GM21576 (cell line): ENCODE data around the gene MIDN.

Experiments
- ATAC-seq: cut with Tn5 transposase; IDR thresholded peaks from one replicate; pipeline ENCODE4 v1.9.1; 2021; ENCODE audit warnings: mild to moderate bottlenecking, moderate library complexity; ENCODE audit not compliant: unreplicated experiment

Gene MIDN

DNA sequence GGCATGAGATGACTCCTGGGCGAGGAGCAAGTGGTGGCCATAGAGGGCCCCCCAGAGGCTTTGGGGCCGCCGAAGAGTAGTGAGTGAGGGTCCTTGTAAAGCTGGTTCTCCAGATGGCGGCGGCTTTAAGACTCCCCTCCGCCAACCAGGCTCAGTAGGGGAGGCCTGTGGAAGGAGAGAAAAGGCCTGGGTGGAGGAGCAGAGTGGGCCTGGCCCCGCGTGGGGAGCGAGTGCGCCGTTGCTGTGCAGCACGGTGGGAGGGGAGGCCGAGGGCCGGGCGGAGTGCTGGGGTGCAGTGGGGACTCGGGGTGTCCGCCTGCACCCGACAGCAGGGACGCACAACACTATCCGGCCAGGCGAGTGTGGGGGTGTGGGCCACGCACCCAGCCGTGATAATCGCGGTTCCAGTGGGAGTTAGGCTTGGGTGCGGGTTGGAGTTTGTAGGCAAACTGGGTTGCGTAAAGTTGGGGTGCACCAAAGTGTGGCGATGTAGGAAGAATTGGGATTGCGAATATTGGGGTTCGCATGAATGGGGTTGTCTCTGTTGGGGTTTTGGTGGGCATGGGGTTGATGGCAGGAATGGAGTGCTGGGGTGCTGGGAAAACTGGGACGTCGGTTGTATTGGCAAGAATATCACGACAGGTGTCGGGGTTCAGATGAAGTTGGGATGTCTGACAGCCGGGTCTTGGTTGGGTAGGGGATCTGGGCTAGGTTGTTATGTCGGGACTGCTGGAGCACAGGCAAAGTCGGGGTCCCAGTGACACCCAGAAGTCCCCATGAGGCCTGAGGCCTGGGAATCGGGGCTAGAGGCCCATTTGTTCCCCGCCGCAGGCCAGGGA lies 20.1 kb downstream of the MIDN start:
- no peak for ATAC-seq

DNA sequence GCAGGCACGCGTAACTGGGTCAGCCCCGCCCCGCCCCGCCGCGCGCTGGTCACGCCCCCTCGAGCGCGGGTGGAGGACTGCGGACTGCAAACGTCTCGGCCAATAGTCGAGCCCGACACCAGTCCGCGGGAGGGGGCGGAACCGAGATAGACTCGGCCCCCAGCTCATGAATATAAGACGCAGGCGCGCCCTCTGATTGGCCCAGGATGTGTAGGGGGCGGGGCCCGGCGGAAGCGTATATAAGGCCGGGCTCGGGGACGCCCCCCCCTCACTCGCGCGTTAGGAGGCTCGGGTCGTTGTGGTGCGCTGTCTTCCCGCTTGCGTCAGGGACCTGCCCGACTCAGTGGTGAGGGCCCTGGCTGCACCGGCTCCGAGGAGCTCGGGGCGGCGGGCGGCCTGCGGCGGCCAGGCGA lies 20.7 kb downstream of the MIDN start, which contains the start of gene CIRBP:
Gene CIRBP, plus strand, starts transcription at position 268 of the 413 bp plus-strand sequence. CDS start 1,602 bp downstream, outside the sequence.
- peak; percentile 56 for ATAC-seq

DNA sequence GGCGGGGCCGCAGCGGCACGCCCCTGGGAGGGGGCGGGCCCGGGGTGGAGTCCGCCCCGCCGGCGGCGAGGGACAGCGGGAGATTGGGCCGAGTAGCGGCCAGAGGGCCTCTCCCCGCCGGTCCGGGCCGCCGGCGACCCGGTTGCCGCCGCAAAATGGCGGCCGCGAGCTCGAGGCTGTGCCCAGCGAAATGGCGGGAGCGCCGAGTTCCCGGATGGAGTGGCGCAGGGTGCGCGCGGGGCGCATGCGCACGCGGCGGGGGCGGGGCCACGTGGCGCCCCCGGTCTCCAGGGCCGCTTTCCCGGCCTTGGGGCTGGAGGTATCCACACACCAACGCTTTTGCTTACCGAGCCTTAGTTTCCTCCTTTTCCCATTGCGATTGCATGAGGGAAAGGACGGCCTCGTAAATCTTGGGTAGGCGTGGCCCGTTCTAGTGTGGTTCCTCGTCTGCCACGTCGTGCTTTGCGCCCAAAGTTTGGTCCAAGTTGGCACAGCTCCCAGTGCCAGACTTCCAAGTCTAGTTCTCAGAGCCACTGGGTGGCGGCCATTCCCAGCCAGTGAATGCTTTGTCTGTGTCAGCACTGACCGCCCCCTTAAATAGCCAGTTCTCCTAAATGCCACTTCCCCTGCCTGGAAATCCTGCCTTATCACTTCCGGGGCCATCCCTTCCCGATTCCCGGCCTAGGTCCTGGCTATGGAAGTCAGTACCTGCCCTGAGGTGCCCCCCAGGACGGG lies 21.3 kb downstream of the MIDN start:
- peak; percentile 19 for ATAC-seq

DNA sequence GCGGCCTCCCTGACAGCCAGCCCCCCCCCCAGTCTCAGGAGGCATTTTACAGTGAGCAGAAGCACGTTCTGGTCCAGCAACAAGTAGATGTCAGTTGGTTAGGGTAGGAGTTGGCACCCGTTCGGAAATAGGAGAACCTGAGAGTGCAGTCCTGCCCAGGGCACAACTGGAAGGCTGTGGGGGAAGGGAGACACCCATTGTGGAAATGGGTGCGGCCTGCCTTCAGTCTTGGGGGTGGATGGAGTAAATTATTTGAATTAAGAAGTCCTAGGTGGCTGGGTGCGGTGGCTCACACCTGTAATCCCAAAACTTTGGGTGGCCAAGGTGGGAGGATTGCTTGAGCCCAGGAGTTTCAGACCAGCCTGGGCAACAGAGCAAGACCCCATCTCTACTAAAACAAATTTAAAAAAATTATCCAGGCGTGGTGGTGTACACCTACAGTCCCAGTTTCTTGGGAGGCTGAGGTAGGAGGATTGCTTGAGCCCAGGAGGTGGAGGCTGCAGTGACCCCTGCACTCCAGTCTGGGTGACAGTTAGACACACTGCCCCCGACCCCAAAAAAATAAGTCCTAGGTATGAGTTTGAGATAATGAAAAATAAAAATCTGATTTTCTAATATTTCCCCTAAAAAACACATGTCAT lies 21.9 kb downstream of the MIDN start:
- no peak for ATAC-seq

DNA sequence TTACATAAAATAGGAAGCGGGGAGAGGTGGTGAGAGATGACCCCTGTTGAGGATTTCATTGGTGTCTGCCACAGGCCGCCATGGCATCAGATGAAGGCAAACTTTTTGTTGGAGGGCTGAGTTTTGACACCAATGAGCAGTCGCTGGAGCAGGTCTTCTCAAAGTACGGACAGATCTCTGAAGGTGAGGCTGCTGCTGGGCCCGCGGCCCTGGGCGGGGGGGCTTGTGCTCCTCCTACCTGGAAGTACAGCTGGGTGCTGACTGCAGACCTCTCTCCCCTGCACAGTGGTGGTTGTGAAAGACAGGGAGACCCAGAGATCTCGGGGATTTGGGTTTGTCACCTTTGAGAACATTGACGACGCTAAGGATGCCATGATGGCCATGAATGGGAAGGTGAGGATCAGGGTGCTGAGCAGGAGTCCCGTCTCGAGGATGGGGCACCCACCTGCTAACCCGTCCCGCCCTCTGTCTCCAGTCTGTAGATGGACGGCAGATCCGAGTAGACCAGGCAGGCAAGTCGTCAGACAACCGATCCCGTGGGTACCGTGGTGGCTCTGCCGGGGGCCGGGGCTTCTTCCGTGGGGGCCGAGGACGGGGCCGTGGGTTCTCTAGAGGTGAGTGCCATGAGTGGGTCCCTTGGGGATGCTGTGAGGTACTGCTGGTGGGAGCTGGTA lies 22.6 kb downstream of the MIDN start:
- ATAC-seq, result no peak

DNA sequence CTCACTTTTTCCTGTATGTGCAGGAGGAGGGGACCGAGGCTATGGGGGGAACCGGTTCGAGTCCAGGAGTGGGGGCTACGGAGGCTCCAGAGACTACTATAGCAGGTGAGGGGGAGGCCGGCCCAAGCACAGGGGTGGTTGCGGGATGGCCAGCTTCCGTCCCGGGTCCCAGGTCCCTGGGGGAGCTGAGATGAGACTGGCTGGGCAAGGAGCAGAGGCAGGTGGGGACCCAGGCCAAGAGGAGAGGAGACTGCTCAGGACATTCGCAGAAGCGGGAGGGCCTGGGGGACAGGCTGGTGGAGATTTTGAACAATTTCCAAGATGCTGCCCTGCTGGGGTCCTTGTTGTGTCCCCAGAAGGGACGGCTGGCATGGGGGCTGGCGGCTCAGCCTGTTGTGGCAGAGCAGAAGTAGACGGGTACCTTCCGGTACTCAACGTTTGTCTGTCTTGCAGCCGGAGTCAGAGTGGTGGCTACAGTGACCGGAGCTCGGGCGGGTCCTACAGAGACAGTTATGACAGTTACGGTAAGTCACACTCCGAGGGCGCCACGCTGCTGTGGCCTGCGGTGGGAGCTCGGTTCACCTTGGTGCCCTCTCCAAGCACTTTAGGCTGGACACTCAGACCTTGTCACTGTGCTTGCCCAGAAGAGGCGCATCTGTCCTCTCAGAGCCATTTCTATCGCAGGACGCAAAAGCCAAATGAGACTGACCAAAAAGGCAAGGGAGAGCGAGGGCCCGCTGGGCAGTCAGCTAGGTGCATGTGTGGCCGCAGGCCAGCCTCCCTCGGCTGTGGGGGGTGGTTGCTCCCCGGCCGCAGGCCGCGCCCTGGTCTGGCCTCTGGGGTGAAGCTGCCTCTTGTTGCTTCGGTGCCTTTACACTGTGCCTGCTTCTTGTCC lies 23.4 kb downstream of the MIDN start:
- ATAC-seq, result no peak

DNA sequence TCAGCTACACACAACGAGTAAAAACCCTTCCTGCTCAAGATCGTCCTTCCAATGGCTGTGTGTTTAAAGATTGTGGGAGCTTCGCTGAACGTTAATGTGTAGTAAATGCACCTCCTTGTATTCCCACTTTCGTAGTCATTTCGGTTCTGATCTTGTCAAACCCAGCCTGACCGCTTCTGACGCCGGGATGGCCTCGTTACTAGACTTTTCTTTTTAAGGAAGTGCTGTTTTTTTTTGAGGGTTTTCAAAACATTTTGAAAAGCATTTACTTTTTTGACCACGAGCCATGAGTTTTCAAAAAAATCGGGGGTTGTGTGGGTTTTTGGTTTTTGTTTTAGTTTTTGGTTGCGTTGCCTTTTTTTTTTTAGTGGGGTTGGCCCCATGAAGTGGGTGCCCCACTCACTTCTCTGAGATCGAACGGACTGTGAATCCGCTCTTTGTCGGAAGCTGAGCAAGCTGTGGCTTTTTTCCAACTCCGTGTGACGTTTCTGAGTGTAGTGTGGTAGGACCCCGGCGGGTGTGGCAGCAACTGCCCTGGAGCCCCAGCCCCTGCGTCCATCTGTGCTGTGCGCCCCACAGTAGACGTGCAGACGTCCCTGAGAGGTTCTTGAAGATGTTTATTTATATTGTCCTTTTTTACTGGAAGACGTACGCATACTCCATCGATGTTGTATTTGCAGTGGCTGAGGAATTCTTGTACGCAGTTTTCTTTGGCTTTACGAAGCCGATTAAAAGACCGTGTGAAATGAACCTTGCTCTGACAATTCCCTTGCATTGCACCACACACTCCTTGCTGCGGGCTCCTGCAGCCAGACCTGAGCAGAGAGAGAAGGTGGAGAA lies 24.3 kb downstream of the MIDN start:
- ATAC-seq, result no peak

DNA sequence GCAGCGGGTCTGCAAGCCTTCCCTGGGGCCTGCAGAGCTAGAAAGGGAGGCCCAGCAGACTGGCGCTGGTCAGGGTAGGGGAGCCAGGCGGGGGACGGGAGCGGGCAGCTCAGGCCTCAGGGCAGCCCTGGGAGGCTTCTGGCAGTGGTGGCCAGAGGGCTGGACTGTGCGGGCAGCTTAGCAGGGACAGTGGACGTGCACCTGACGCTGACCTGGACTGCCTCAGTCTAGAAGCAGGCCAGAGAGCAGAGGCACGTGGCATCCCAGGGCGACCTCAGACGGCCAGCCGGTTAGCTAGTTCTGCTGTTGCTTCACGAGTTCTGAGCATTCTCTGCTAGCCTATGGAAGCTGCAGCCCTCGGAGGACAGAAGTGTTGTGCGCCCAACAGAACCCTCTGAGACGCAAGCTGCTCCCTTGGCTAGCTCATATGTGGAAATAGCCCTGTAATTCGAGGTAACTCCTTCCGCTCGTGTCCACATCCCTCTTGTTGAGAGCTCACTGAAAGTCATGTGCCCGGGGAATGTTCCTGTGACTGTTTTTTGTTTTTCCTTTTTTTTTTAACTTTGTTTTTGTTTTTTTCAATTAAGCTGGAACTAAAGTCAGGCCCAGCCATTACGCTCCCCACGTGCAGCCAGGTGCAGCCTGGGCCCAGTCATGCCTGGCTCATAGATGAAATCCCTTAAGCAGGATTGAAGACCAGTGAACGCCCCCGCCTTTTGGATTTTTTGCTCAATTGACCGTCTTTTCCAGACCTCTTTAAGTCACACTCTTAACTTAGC lies 25.1 kb downstream of the MIDN start:
- no peak for ATAC-seq

DNA sequence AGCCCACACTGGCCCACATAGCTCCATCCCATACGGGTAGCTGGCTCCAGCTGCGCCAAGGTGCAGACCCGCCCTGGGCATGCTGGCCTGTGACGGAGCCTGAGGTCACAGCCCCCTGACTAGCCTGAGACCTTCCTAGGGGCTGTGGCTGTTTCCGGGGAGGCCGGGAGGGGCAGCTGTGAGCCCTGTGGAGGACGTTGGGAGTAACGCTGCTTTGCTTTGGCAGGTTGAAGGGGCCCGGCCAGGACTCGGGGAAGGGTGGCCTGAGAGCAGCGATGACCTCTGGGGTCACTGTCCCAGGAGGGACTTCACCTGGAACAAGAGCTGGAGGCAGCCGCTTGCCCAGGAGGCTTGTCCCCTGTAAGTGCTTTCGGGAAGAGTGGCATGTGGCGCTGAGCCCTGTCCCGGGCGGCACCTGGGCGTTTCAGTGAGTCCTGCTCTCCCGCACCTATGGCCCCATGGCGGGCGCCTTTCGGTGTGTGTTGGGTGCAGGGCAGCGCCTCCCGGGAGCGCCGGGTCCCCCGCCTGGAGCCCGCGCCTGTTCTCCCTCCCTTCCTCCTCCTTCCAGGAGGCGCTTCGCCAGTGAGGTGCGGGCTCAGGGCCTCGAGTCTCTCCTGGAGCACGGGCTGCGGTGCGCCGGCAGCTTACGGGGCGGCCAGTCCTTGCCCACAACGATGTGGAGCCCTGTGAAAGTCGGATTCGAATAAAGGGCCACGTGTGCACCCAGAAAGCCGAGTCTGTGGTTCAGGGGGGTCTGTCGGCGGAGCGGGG lies 25.9 kb downstream of the MIDN start:
- no peak for ATAC-seq

DNA sequence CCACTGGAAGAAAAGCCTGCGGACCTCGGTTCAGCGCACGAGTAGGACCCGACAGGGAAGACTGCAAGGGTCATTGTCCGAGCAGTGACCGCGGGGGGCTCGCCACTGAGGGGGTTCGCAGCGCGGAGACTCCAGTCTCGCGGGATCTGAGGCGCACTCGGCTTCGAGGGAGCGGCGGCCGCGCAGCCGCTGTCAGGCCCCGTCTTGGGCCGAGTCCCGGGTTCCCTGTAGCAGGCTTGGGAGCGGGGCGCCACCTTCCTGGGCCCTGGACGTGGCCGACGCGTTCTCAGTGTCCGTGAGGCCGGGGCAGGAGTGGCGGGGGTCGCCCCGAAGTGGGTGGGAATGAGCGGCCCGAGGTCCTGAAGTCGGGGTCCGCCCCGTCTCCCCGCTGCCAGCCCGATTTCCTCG lies 26.5 kb downstream of the MIDN start:
- ATAC-seq, result no peak

DNA sequence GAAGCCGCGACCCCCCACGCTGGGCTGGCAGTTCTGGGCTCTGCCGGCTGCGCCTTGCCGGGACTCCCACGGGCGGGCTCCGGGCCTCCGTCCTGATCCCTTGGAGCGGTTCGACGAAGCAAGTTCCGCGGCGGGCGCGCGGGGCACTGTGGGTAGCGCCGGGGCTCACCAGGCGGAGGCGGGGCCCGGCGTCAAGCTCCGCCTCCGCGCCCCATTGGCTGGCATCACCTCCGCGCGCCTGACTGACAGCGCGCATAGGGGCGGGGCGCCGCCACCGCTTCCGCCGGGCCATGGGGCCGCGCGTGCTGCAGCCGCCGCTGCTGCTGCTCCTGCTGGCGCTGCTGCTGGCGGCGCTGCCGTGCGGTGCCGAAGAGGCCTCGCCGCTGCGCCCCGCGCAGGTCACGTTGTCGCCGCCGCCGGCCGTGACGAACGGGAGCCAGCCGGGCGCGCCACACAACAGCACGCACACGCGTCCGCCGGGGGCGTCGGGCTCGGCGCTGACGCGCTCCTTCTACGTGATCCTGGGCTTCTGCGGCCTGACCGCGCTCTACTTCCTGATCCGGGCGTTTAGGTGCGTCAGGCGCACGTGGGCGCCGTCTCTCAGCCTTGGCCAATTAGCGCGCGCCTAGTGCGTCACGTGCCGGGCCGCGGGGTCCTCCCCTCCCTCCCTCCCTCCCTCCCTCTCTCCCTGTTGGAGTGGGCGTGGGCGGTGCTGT lies 27.0 kb downstream of the MIDN start, which contains the start of gene FAM174C:
Gene FAM174C, plus strand, starts transcription at position 271 of the 716 bp plus-strand sequence. Its CDS starts 20 bp downstream, at position 291.
- ATAC-seq, result peak; percentile 62

DNA sequence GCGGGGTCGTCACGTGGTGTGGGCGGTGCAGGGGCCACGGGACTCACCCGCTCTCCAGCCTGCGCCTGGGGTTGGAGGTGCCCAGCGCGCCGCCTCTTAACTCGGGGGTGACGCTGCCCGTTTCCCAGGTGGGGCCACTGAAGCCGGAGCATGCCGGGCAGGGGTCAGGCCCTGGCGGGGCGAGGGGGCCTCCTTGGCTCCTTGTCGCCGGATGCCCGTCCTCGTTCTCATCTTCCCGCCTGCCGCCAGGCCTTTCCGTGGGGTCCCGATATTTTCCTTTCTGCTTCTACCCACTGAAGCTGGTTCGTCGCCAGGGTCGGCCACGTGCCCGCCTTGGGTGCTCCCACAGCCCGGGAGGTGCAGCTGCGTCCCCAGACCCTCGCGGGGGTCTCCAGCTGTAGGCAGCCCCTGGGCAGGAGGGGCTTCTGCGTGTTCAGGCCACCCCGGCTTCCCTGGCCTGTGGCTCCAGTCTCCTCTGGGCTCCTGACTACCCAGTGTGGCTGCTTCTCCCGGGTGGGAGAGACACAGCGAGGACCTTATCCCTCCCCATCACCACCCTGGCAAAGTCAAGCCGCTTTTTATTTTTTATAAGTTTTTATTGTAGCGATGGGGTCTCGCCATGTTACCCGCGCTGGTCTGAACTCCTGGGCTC lies 27.7 kb downstream of the MIDN start:
- no peak for ATAC-seq

DNA sequence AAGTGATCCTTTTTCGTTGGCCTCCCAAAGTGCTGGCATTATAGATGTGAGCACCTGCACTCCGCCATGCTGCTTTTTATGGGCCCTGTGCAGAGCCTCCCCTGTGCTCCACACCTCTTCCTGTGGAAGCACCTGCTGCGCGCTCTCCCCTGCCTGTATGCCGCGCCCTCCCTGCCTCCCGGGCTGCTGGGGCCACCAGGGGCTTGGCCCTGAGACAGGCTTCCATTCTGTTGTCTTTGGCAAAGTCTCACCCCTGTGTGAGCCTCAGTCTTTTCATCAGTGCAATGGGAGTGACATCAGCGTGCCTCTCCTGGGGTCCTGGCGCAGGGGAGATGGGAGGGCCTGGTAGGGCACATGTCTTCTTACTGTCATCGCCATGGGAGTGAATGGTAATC lies 28.2 kb downstream of the MIDN start:
- no peak for ATAC-seq

DNA sequence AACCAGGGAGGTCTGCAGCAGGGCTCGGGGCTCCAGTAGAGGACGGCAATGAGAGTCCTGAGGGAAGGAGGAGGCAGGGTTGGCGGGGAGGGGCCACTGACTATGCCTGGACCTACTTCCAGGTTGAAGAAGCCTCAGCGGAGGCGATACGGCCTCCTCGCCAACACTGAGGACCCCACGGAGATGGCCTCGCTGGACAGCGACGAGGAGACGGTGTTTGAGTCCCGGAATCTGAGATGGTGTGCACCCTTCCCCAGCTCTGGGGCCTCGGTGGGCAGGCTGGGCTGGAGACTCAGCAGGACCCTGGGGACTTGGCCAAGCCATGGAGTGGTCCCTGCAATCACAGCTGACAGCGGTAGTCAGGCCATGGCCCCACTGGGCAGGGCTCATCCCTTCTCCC lies 28.7 kb downstream of the MIDN start:
- no peak for ATAC-seq

DNA sequence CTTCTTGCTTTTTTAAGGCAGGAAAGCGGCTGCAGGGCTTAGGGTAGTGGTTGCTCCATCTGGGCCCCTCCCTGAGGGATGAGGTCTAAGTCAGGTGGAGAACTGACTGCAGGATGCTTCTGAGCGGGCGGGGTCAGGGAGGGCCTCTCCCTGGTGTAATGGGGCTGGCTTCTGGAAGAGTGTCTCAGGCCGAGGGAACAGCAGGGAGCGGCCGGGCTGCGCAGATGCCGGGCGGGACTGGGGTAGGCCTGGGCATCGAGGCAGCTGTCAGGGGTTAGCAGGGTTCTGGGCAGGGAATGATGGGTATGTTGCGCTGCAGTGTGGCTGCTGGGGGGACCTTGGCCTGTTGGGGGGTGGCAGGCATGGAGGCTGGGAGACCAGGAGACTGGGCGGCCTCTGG lies 29.7 kb downstream of the MIDN start:
- ATAC-seq, result no peak
